ENCODE results near the gene BTNL8.

The BTNL8 gene, protein sequence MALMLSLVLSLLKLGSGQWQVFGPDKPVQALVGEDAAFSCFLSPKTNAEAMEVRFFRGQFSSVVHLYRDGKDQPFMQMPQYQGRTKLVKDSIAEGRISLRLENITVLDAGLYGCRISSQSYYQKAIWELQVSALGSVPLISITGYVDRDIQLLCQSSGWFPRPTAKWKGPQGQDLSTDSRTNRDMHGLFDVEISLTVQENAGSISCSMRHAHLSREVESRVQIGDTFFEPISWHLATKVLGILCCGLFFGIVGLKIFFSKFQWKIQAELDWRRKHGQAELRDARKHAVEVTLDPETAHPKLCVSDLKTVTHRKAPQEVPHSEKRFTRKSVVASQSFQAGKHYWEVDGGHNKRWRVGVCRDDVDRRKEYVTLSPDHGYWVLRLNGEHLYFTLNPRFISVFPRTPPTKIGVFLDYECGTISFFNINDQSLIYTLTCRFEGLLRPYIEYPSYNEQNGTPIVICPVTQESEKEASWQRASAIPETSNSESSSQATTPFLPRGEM

DNA sequence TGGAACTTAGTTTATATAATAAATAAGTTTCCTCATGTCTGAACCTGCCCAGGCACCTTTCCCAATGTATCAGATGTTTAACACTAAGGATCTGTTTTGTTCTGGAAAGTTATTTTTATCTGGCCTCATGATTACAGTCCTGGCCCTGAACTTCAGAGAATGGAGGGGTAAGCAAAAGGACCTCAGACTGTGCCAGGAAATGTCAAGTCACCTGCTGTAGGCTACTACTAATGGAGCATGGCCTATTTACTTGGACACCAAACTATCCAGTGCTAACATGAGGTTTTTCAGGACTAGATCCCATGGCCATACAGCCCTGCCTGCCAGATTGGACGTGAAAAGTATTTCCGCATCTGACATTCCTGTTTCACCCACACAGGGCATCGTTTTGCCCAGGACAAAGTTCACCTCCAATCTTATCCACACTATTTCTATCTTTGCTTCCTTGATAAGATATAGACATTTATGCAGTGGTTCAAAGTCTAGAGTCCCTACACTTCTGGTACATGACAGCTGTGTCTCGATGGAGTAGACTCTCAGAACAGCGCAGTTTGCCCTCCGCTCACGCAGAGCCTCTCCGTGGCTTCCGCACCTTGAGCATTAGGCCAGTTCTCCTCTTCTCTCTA is at the start of gene BTNL8:
TSS of gene BTNL8 (plus strand) at position 539 of the 626 bp plus-strand sequence. CDS start 152 bp downstream, outside the sequence.
- no peak for DNase-seq

DNA sequence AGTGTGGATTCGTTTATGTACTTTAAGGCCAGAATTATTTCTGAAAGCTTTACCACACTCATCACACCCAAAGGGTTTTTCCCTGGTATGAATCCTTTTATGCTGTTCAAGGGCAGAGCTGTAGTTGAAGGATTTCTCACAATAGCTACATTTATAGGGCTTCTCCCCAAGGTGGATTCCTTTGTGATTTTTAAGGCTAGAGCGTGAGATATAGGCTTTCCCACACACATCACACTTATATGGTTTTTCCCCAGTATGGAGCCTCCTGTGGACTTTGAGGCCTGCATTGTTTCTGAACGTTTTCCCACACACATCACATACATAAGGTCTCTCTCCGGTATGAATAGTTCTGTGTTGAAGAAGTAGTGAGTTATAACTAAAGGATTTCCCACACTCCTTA is 49.1 kb upstream of the BTNL8 start:
- DNase-seq, result no peak

DNA sequence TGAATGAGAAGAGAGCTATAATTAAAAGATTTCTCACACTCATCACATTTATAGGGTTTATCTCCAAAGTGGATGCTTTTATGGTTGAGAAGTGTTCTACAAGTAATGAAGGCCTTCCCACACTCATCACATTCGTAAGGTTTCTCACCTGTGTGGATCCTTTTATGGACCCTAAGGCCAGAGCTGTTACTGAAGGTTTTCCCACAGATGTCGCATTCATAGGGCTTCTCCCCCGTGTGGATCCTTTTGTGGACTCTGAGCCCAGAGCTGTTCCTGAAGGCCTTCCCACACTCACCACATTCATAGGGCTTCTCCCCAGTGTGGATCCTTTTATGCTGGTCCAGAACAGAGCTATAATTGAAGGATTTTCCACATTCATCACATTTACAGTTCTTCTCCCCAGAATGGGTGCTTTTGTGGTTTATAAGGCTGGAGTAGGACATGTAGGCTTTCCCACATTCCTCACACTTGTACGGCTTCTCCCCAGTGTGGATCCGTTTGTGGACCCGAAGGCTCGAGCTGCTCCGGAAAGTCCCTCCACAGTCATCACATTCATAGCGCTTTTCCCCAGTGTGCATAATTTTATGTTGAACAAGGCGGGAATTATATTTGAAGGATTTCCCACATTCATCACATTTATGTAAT is 48.4 kb upstream of the BTNL8 start:
- no peak for DNase-seq

DNA sequence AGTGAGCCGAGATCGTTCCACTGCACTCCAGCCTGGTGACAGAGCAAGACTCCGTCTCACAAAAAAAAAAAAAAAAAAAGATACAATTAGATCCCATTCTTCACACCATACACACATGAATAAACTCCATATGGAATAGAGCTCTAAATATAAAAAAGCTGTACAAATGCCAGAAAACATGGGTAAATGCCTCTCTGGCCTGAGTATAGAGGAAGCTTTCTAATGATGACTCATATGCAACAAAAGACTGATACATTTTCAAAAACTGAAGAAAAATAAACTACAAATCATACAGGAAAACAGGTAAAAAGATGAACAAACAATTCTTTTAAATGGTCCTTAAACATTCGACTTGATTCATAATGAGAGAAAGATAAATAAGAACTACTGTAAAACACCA is 46.5 kb upstream of the BTNL8 start:
- no peak for DNase-seq

DNA sequence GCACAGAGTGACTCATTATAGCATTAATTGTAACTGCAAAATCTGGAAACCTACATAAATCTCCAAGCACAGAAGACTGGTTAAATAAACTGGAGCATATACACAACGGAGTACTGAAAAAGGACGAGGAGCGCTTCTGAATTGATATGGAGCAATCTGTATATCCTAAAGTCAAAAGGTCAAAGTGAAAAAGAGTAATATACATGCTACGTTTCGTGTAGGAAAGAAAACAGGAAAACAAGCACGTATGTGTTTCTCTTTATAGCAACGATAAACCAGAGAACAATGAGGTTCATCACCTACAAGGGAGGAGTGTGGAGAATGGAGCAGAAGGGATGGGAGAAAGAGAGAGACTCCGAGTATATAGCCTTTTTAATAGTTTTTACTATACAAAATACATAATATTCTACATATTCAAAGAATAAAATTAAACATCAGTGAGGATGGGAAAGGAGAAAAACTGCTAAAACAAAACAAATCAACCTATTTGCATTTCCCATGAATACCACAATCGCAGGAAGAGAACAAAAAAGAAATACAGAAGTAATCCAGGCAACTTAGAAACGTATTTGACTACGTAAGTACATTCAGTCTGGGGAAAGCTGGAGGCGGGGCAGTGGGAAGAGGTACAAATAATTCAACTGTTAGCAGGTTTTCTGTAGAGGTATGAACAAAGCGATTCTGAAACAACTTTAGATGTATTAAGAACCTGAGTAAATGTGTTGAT is 45.7 kb upstream of the BTNL8 start:
- DNase-seq, result no peak

DNA sequence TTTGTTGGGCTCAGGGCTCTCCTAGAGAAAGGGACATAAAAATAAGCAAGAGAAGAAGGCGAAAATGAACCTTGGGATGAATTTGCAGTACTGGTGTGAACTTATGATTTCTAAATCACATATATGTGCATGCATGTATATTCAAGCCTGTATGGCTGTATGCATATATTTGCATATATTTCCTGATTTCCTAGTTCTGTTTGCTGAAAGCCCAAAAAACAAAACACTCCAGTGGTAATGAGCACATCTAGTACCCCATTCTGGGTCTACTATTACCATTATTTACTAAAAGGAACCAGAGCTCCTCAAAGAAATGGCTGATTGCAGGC is 45.1 kb upstream of the BTNL8 start:
- DNase-seq, result no peak

DNA sequence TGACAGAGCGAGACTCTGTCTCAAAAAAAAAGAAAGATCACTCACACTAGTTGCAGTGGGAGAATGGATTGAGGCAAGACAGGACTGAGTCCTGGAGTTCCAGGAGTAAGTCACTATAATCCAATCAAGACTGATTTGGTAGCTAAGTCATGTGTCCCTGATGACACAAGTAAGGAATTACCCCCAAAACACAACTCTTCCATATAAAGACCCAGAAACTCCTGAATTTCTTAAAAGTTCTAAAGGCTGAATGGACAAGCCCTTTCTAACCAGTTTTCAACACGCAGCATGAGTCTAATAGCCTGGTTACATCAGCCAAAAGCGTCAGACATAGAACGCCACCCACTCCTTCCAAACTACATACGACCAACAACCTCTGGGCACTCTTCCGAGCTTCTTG is 40.4 kb upstream of the BTNL8 start:
- no peak for DNase-seq

DNA sequence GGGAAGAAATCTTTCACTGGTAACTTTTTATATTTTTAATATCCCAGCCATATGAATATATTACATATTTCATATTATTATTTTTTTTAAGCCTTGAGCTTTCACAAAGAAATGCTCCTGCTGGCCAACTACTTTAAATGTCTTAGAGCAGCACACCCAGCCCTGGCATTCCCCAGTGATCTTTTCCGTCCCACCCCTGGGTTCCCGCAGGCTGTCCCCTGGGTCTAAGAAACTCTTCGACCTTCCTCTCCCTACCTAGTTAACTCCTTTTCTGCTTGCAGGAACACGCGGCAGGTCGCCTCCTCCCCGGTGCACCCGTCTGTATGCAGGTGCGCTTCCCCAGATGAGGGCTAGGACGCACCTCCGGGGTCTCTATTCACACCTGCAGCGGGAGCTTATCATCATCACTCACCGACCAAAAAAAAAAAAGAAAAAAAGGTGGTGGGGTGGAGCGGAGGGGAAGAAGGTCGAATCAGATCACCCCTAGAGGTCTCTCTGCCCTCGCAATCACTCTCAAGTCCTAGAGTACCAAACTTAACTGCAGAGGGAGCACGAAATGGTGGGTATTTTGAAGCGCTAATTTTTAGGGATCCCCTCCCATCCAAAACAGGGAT is 38.6 kb upstream of the BTNL8 start:
- no peak for DNase-seq

DNA sequence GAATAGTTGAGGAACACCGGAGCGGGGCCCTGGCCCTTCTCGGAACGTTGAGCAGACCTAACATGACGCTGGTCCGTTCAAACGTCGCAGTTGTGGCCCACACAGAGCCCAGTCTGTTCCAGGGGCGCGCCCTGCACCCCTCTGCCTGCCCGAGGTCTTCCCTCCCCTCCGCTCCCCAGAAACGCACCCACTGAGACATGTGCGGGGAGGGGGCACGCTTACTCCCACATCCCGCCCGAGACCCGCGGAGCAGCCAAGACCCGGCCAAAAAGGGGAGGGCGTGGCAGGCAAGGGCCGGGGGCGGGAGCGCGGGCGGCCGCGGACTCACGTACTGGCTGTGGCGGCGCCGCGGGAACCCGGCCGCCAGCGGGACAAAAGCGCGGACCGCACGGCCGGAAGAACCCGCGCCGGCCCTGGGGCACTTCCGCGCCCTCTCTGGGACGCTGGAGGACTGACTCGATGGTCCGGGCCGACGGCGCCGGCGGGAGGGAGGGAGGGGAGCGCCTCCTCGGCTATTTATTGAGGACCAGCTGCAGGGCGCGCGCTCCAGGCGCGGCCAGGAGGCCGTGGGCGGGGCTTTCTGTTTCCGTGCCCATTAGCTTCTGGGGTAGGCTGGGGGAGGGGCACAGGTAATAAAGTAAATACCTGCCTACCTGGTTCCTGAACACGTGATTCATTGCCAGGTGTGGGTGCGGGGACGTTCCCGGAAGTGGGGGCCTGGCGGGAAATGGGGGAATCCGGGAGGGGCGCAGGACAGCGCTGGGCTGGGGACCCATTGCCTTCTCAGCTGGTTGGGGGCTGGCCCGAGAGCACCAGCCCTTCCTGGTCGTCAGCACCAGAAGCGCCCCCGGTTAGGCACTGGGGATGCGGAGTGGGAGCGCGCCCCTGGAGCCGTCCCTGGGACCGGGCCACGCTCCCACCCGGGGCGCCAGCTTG is 37.8 kb upstream of the BTNL8 start, which contains the start of gene ZFP62:
TSS of gene ZFP62 (minus strand) at position 390 of the 936 bp plus-strand sequence. CDS start at position 333, 57 bp downstream.
- peak; percentile 89 for DNase-seq

DNA sequence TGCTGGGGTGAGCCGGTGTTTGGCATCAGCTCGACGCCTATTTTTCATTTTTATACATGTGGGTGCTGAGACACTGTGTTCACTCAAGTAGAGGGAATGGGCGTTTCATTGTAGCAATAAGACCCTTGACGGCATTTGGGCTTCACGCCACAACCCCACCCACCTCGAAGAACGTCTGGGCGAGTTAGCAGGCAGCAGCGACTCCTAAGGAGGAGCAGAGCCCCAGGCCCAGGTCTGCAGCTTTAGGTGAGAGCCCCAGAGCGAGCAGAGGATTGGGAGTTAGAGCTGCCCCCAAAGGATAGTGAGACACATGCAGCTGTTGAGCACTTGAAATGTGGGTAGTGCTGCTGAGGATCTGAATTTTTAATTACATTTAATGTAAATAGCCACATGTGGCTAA is 36.3 kb upstream of the BTNL8 start:
- no peak for DNase-seq

DNA sequence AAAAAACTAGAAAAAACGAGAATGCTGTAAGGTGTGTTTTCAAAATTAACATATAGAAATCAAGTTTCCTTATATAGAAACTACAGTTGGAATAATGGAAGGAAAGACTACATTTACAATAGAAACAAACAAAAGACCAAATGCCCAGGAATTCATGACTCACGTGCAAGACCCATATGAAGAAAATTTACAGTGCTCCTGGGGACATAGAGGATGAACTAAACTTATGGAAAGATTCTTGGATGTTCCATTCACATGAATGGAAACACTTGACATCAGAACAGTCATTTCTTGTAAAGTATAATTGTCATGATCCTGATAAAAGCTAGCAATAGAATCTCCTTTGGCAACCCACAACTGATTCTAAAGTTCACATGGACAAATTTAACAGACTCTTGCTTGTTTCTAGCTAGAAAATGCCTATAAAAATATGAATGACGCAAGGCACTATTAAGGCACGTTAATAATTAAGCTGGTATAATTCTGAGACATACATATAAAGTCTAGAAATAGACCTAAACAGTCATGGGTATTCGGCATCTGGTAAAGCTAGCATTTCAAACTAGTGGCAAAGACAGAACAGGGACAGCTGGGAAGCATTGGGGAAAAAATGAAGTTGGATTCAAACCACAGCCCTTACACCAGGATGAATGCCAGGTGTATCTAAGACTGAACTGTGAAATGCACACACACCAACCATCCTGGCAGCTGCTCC is 32.8 kb upstream of the BTNL8 start:
- DNase-seq, result no peak

DNA sequence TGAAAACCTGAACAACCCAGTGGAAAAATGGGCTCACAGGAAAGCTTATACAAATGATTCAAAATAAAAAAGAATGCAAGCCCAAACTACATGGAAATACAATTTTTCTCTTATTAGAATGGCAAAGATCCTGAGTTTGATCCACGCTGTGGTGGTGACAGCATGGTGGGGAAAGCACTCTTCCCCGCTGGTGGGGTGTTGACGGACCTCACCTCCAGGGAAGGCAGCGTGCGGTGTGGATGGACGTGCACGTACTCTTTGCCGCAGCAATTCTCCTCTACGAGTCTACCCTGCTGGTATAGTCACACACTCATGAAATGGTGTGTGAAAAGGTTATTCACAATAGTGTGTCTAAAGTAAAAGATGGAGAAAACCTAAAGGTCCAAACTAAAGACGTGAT is 32.0 kb upstream of the BTNL8 start:
- DNase-seq, result no peak

DNA sequence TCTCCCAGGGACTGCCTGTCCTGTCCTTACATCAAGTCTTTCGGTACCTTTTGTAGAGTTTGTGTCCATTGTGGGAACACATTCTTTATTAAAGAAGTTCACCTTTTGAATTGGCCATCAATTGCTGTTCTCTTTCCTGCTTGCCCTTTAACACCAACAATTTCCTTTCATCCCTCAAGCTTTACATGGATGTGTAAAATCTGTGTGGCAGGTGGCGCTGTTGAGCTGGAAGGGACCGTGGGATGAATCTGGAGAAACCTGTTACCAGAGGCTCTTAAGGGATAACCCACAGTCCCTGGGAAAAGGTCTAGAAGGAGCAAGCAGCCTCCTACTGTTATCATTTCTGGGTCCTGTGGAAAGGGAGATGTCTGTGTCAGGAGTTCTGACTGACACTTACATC is 30.0 kb upstream of the BTNL8 start:
- DNase-seq, result peak; percentile 85

DNA sequence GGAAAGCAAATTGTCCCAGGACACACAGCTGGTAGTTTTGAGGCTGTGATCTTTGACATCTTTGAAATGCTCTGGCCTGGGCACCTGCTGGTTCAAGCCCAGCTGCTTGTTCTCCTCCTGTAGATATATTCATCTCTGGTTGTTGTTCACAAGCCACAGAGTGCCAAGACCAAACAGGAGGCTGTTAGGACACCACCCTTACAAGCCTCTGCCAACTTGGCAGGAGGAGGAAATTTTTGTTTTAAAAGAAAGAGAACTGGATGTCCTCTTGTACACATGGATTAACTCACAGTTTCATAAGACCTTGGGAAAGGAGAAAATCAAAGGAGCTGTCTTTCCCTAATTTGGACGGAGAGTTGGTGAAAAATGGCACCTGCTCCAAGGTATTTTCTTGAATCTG is 29.4 kb upstream of the BTNL8 start:
- DNase-seq, result no peak

DNA sequence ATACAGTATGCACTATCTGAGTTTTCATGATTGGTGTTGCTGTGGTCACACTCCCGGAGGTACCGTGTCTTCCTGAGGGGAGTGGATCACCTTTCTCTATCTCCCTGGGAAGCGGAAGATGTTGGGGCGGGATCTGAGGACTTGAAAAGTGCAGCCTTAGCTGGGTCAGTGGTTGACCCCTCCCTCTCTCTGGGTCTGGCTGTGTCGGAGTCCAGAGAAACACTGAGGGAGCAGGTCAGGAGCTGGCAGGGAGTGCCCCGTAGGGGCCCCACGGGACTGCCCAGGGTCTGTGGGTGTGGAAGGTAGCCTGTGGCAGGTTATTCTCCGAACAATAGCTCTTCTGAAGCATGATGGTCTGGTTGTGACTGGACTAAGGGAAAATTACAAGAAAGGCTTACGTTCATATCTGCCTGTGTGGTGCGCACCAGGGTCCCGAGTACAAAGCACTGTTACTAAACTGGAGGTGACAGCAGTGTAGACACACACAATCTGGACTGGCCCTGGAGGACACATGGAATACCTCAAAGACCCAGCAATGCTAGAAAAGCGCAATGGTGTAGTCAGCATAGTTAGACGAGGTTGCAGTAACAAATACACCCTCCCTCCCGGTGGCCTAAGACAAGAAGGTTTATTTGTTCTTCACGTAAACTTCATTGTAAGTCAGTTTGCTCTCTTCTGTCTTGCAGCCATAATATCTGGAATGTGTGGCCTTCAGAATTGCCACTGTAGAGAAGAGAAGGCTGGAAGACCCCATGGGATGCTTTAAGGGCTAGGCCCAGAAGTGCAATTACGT is 28.5 kb upstream of the BTNL8 start:
- no peak for DNase-seq

DNA sequence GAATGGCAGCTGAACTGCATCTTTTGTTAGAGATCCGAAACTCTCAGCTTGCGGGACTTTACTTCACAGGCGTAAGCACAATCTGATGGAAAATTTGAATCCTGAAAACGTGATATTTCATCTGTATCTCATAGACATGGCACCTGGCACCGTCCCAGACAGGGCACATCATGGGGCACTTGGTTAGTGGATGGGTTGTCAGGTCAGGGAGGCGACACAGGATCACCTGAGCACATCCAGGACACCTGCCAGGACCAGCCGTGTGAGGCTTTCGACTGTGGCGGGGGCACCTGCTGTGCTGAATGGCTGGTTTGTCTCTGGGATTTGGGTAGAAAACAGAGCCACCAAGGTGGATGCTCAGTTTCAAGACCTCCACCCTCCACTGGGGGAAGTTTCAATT is 26.5 kb upstream of the BTNL8 start:
- DNase-seq, result no peak

DNA sequence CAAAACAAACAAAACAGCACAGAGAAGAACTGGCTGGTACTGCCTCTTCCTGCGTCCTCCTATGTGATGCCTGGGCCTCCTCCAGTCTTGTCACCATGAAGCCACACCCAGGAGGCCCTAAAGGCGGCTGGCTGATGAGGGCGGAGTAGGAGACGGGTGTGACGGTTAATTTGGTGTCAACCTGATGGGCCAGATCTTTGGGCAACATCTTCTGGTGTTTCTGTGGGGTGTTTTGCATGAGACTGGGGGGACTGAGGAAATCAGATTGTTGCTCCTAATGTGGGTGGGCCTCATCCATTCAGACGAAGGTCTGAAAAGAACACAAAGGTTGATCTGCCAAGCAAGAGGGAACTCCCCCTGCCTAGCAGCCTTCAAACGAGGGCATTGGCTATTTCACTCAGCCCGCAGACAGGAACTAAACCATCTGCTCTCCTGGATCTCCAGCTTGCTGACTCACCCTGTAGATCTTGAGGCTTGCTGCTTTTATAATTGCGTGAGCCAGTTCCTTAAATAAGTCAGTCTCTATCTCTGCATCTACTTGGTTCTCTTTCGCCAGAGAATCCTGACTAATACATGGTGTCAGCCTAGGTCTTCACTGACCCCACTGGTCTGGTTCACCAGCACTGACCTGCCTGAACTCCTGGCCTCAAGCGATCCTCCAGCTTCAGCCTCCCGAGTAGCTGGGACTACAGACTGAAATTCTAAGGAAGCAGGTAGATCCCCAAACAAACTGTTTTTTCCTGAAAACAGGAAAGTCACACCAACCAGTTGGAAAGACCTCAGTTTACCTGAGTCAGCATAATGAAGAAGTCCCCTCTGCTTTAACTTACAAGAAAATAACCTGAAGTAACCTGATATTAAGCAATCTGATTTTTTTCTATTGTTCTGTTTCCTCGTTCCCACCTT is 25.1 kb upstream of the BTNL8 start:
- DNase-seq, result no peak

DNA sequence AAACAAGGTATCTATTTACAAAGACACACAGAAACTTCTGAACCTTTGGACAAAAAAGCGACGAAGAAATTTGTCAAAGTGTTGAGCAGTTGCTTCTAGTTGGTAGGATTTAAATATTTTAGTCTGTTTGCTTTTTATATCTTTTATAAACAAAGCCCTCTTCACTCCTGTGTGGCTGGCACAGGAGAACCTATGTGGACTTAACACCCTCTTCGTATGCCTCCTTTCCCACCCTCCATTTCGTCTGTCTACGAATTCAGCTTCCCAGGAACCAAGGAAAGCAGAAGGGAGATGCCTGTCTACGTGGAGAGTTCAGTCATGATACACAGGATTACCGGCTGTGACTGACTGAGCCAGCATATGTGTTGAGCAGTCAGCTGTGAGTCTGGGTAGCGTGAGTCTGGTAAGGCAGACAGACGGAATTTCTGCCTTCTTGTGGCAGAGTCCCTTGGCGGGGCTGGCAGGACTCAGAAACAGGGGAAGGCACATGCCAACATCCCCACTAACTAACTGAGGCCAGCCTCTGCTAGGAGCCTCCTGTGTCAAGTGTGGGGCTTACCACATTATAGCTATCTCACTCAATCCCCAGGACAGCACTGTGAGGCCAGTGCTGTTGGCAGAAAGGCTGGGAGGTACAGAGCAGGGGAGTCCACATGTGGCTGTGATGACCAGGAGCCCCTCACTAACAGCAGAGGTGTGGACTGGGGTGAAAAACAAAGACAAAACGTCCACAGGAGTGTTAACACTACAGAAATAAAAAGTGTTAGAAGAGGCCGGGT is 24.0 kb upstream of the BTNL8 start:
- DNase-seq, result no peak

Measured in activated CD4-positive, alpha-beta T cell treated with anti-CD3 and anti-CD28 coated beads for 48 hours (primary cell).